NT2/D1 (cell line): ENCODE measurements around the gene LYRM4.

ENCODE experiments used
- DNase-seq: peaks from one replicate; pipeline ENCODE4 v3.0.0-alpha.2; 2011; ENCODE audit warnings: low read depth, low spot score
- H3K27me3 ChIP-seq: 2 replicates; pipeline ENCODE4 v1.6.0; 2011; ENCODE audit warnings: mild to moderate bottlenecking; ENCODE audit not compliant: insufficient read length, insufficient read depth
- H3K36me3 ChIP-seq: 2 replicates; pipeline ENCODE4 v1.6.1; 2011; ENCODE audit warnings: mild to moderate bottlenecking, low read length, mixed read lengths; ENCODE audit not compliant: insufficient read depth, insufficient read length
- H3K4me1 ChIP-seq: 2 replicates; pipeline ENCODE4 v1.5.1; 2011; ENCODE audit not compliant: insufficient read depth, insufficient read length
- H3K4me3 ChIP-seq: 2 replicates; pipeline ENCODE4 v1.5.1; 2011; ENCODE audit warnings: low read depth; ENCODE audit not compliant: insufficient read length
- H3K9ac ChIP-seq: 2 replicates; pipeline ENCODE4 v1.6.0; 2011; ENCODE audit warnings: low read depth; ENCODE audit not compliant: insufficient read length
- H3K9me3 ChIP-seq: 2 replicates; pipeline ENCODE4 v1.5.1; 2011; ENCODE audit warnings: mild to moderate bottlenecking, low read length; ENCODE audit not compliant: insufficient read depth
- SUZ12 ChIP-seq: IDR thresholded peaks from 2 replicates; pipeline ENCODE4 v1.6.1; 2011; ENCODE audit not compliant: insufficient read length, insufficient read depth; ENCODE audit errors: extremely low read depth
- YY1 ChIP-seq: IDR thresholded peaks from 2 replicates; pipeline ENCODE4 v1.6.1; 2011; ENCODE audit not compliant: insufficient read length, insufficient read depth
- ZNF274 ChIP-seq: IDR thresholded peaks from 2 replicates; pipeline ENCODE4 v1.6.1; 2011; ENCODE audit warnings: mild to moderate bottlenecking, low read depth, low read length

The LYRM4 gene

DNA sequence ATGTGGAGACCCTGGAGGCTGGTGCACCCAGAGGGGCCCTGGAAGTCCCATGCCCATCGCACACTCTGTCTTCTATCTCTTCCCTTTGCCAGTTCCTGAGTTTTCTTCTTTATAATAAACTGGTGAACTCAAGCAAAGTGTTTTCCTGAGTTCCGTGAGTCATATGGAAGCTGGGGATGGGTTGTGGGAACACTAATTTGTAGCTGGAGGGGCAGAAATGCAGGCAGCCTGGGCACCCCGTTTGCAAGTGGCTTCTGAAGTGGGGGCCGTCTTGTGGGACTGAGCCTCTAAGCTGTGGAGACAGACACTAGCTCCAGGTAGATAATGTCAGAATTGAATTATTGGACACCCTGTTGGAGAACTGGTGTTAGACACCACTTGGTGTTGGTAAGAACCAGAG lies 178.8 kb downstream of the LYRM4 start:
- Histone ChIP-seq H3K9me3 (no peaks in the 10 kb centered on the region), H3K4me1 (peaks cover 4% of the 10 kb centered on the region), H3K27me3 (peaks cover 42% of the 10 kb centered on the region), H3K9ac (no peak overlapping the region), H3K36me3 (no peaks in the 10 kb centered on the region), H3K4me3 (no peak overlapping the region)
- no peak for TF ChIP-seq YY1
- TF ChIP-seq SUZ12: no peak
- DNase-seq: no peak

DNA sequence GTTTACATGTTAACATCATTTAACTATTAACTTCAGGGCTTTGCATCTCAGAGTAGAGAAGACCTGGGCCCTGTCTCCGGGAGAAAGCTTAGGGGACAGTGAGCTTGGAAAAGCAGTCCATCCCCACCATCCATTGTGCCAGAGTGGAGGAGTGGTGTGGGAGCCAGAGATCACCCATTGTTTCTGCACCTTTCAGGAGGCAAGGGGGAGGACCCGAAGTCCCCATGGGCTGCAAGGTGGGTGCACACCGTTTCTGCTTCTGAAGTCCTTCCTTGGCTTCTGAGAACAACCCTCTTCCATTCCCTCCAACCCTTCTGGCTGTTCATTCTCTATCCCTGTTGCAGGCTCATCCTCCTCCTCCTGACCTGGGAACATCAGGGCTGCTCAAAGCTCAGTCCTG lies 179.6 kb downstream of the LYRM4 start:
- Histone ChIP-seq H3K9ac (no peak overlapping the region), H3K9me3 (no peaks in the 10 kb centered on the region), H3K4me1 (peaks cover 4% of the 10 kb centered on the region), H3K36me3 (no peaks in the 10 kb centered on the region), H3K27me3 (peaks cover 34% of the 10 kb centered on the region), H3K4me3 (no peak overlapping the region)
- no peak for TF ChIP-seq YY1
- no peak for TF ChIP-seq SUZ12
- TF ChIP-seq ZNF274: no peak
- no peak for DNase-seq

DNA sequence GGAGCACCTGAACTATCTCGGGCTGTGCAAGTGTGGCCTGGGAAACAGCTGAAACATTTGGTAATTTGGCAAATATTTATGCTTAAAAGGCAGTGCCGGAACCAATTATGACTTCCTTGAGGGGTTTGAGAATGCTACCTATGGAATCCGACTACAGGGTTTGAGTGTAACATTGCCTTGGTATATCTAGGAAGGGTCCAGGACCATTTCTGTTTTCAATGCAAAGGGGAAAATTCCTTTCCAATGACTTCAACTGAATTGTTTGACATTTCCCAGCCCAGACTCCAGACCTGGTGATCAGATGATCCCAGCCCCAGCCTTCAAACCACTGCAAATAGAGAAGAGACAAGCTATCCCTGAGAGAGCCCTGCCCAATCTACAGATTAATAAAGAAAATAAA lies 180.2 kb downstream of the LYRM4 start:
- Histone ChIP-seq H3K9me3 (no peaks in the 10 kb centered on the region), H3K4me1 (peaks cover 4% of the 10 kb centered on the region), H3K36me3 (no peaks in the 10 kb centered on the region), H3K4me3 (no peak overlapping the region), H3K9ac (no peak overlapping the region), H3K27me3 (peaks cover 28% of the 10 kb centered on the region)
- no peak for TF ChIP-seq ZNF274
- TF ChIP-seq SUZ12: no peak
- no peak for TF ChIP-seq YY1
- DNase-seq: no peak

DNA sequence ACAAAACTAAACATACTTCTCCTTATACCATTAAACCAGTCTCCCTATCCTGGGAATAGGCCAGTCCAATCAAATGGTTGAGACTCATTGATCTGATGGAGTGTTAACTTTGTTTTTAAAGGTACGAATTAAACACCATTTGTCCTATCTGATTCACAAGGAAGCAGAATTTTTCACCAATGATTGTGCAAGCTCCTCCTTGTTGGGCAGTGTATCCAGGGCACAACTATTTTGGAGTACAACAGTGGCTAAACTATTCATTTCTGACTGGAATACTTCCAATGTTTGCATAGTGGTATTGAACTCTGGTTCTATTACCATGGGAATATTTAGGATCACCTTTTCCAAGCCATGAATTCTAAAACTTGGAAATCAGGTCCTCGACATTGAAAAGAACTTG lies 181.1 kb downstream of the LYRM4 start:
- peaks cover 4% of the 10 kb centered on the region for H3K4me1 ChIP-seq
- TF ChIP-seq YY1: no peak
- TF ChIP-seq ZNF274: no peak
- TF ChIP-seq SUZ12: no peak

DNA sequence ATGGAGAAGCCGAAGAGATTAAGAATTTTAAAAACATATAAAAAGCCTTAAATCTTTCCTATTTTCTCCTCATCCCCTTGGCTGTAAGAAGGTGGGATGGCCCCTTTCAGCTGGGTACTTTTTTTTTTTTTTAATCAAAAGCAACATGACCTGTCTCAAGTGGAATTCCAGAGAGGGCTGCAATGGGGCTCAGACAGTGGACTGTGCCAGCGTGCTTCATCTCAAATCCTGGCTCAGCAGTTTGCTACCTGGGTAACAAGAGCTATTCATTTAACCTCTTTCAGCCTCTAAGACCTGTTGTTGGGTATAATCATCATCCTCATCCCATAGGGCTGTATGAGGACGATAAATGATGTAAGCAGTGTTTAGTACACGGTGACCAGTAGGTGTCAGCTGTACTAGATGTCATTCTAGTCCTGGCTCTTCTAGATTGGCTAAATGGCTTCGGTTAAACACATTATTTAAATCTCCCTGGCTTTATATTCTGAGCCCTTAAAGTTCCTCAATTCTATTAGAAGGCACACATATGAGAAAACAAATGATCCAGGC lies 182.6 kb downstream of the LYRM4 start:
- no peak overlapping the region for H3K9ac ChIP-seq
- H3K36me3 ChIP-seq: no peaks in the 10 kb centered on the region
- no peak overlapping the region for H3K4me3 ChIP-seq
- no peaks in the 10 kb centered on the region for H3K9me3 ChIP-seq
- TF ChIP-seq YY1 (no peak), ZNF274 (no peak), SUZ12 (no peak)
- no peak for DNase-seq
- peaks cover 4% of the 10 kb centered on the region for H3K4me1 ChIP-seq
- H3K27me3 ChIP-seq: peaks cover 4% of the 10 kb centered on the region

More for the DNA sequence above, 181.1 kb downstream of the LYRM4 start:
- Histone ChIP-seq H3K4me3 (no peak overlapping the region), H3K9me3 (no peaks in the 10 kb centered on the region), H3K36me3 (no peaks in the 10 kb centered on the region), H3K9ac (no peak overlapping the region), H3K27me3 (peaks cover 19% of the 10 kb centered on the region)
- no peak for DNase-seq

DNA sequence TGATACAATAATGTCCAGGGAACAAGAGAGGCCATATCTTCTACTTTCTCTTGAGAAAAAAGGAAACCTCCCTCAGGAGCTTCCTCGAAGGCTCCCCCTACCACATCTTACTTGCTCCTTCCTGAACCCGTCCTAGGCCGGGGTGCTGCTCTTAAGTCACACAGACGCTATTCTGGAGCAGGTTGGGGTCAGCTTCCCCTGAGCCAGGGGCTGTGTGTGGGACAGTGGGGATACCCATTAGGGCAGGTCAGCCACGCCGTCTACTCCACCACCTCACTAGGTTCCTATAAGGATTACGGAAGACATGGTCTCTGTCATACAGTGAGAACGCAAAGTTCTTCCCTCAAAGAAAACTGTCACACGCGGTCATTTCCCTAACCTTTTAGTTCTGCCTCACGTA lies 183.8 kb downstream of the LYRM4 start:
- Histone ChIP-seq H3K4me3 (no peak overlapping the region), H3K9ac (no peak overlapping the region), H3K9me3 (no peaks in the 10 kb centered on the region), H3K36me3 (no peaks in the 10 kb centered on the region), H3K4me1 (no peaks in the 10 kb centered on the region), H3K27me3 (no peaks in the 10 kb centered on the region)
- TF ChIP-seq YY1 (no peak), ZNF274 (no peak), SUZ12 (no peak)
- DNase-seq: no peak

DNA sequence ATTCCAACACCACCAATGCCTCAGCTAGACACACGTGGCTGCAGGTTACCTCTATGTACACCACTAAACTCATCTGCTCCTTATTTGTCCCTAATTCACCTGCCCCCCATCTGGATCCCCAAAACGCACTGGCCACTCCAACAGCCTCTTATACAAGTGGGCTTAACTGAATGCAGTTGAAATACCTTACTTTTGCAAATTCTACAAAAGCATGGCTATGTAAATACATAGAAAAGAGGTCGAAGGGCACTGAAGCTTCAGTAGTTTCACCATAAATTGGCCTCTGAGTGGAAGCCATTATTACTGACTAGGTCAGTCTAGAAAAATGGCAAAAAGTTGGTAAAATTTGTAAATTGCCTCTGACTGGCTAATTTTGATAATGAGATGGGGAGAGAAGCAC lies 186.8 kb downstream of the LYRM4 start:
- H3K27me3 ChIP-seq: no peaks in the 10 kb centered on the region
- H3K9me3 ChIP-seq: no peaks in the 10 kb centered on the region
- no peak overlapping the region for H3K4me3 ChIP-seq
- H3K36me3 ChIP-seq: no peaks in the 10 kb centered on the region
- H3K9ac ChIP-seq: no peak overlapping the region
- DNase-seq: no peak
- no peaks in the 10 kb centered on the region for H3K4me1 ChIP-seq
- TF ChIP-seq YY1 (no peak), ZNF274 (no peak), SUZ12 (no peak)
